Mucosa of stomach (tissue), 1 donor: ENCODE data around the gene STK40.

Experiments used
- H3K27me3 ChIP-seq: one replicate; pipeline ENCODE4 v1.7.0; 2013; ENCODE audit warnings: mild to moderate bottlenecking, low read length; ENCODE audit not compliant: control insufficient read depth, insufficient read depth
- H3K36me3 ChIP-seq: one replicate; pipeline ENCODE4 v1.7.0; 2013; ENCODE audit warnings: low read length; ENCODE audit not compliant: control insufficient read depth, insufficient read depth
- H3K4me1 ChIP-seq: one replicate; pipeline ENCODE4 v1.7.0; 2013; ENCODE audit warnings: mild to moderate bottlenecking, low read length; ENCODE audit not compliant: control insufficient read depth, insufficient read depth
- H3K4me3 ChIP-seq: one replicate; pipeline ENCODE4 v1.7.0; 2013; ENCODE audit warnings: low read length
- H3K9ac ChIP-seq: one replicate; pipeline ENCODE4 v1.7.0; 2013; ENCODE audit warnings: mild to moderate bottlenecking, low read length, moderate library complexity
- H3K9me3 ChIP-seq: one replicate; pipeline ENCODE4 v1.7.0; 2013; ENCODE audit warnings: mild to moderate bottlenecking, low read length, moderate library complexity; ENCODE audit not compliant: control insufficient read depth
- donor health status: Pancreatic carcinoma.

The STK40 gene

GRCh38 chr1:36297062-36297461 lies 88.7 kb downstream of the STK40 start:
- Histone ChIP-seq H3K4me1 (peaks cover 17% of the 10 kb centered on the region), H3K36me3 (peaks cover 11% of the 10 kb centered on the region), H3K4me3 (no peak overlapping the region), H3K9me3 (no peaks in the 10 kb centered on the region), H3K9ac (no peak overlapping the region), H3K27me3 (no peaks in the 10 kb centered on the region)

- no peaks in the 10 kb centered on the region for H3K9me3 ChIP-seq
- H3K27me3 ChIP-seq, result no peaks in the 10 kb centered on the region
- no peak overlapping the region for H3K4me3 ChIP-seq
- no peak overlapping the region for H3K9ac ChIP-seq
- peaks cover 6% of the 10 kb centered on the region for H3K36me3 ChIP-seq
- peaks cover 9% of the 10 kb centered on the region for H3K4me1 ChIP-seq
Measured at GRCh38 chr1:36295390-36295789, 90.3 kb downstream of the STK40 start.
